GM19043 (cell line): Measurements from ENCODE around the gene RNF182.
"Not testable (repeated sequence)": the region's sequence is repeated elsewhere in the genome, so short reads cannot be mapped to it uniquely, and the experiment has no call there.

Experiments
- ATAC-seq: cut with Tn5 transposase; IDR thresholded peaks from one replicate; pipeline ENCODE4 v1.9.1; 2021; ENCODE audit warnings: low read depth; ENCODE audit not compliant: unreplicated experiment

RNF182 gene

GRCh38 chr6:13952101-13952500 lies 27.3 kb downstream of the RNF182 start:
- no peak for ATAC-seq

DNA sequence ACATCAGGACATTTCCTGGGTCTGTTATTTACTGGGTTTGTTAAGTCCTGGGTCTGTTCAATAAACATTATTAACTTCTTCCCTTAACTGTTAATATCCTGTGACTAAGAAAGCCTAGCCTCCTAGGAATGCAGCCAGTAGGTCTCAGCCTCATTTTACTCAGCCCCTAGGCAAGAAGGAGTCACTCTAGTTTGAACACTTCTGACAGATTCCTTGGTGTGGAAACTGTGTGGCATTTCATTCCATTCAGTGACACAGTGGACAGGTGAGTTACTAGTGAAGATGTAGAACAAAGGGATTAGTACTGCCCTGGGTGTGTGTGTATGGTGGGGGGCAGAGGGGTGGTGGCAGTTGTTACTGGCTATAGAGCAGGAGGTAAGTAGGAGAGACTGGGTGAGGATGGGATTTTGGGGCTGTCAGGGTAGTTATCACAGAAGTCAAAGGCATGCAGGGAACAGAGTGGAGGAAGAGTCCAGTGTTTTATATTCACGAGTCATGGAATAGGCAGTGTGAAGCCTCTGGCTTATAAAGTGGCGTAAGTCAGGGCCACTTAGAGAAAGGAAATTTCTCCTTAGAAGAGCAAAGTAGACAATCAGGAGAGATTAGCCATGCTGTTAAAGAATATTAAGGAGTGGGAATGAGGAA lies 28.4 kb downstream of the RNF182 start:
- no peak for ATAC-seq

- ATAC-seq: no peak
These were observed 40.9 kb downstream of the RNF182 start for GRCh38 chr6:13965582-13966127.

- no peak for ATAC-seq
These were observed 46.6 kb downstream of the RNF182 start for GRCh38 chr6:13971303-13971702.

- not testable (repeated sequence) for ATAC-seq
These were observed 47.9 kb downstream of the RNF182 start for GRCh38 chr6:13972602-13973001.

GRCh38 chr6:13973422-13973821 lies 48.7 kb downstream of the RNF182 start:
- not testable (repeated sequence) for ATAC-seq

DNA sequence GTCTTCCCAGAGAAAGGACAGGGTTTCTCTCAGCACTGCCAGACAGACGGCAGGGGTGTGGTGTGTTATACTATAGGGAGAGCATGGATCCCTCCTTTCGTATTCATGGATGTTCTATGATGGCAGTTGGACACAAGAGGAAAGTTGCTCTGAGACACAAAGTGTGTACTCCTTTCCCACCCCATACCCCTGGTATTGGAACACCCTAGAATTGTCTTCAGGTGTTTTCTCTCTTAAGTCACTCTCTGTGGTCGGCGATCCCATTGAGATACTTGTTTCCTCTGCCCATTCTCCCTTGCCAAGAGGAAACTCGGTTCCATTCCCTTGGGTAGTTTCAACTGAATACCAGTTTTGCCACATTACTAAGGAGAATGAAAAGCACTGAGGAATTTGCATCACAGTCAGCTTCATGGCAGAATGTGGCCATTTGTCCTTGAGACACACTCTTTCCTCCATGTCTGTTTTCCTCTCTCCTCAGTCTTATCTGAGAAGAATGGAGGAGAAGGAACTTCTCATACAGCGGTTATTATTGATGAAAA lies 53.4 kb downstream of the RNF182 start:
- ATAC-seq: no peak

DNA sequence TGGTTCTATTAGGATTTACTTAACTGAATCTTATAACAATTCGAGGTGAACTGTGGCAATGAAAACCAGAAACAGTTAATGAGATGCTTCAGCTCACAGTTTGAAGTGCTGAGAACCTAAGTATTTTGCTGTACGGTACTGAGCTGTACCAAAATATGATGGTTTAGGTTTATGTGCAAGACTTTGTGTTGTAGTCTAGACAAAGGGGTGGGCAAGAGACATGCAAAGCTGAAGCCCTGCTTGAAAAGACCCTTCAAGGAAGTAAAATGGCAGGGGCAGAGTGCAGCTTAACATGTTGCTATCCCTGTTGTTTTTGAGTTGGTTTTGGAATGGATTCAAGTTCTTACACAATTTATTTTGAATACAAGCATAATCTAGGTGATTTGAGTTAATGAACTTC lies 54.0 kb downstream of the RNF182 start:
- no peak for ATAC-seq

DNA sequence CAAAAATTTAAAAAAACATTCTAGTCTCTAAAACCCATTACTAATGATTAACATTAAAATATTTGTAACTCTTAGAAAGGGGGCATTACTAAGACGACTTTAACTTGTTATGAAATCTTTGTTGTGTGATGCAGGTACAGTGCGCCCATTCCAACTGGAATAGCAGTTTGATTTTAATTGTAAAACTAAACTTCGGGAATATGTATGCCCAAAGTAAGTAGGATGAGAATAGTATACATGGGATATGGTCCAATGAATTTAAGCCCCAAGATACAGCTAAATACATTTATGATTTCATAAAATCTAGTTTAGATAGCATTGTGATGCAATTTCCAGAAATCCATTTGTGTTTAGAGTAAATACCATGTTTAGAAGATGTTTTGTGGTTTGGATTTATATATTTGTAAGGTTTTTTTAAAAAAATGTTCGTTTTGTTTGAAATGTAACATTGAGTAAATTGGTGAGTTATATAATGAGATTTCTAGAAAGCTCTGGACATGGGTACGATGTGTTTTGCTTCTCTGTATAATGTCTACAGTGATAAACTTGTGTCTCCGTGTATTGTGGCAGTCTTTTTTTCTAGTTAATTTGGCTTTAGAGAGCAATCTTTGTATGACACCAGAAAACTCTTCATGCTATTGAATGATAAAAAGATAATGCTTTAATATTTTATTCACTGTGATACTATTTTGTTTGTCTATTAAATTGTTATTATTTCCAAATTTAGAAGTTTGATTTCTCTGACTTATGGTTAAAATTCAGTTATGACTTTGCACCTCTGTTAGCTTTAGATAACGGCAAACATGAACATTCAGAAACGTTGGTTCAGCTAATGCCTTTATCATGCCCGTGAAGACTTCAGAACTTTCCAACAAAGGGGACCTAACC lies 54.8 kb downstream of the RNF182 start:
- no peak for ATAC-seq

DNA sequence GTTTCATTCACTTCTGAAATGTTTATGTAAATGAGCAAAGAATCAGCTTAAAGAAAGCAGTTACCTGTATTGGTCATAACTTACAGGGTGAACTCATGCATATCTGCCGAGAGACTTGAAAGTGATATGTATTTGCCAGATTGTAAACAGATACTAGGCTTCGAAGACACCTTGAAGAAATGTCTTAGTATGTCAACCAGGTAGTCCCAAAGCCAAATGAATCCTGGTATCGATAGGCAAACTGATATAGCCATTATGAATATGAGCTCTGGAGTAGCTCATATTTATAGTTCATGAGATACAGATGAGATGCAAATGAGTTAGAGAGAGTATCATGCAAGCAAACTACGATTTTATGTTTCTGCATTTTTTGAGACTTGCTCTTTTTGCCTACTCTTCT lies 55.8 kb downstream of the RNF182 start:
- ATAC-seq: no peak

GRCh38 chr6:13985663-13986325 lies 61.0 kb downstream of the RNF182 start:
- no peak for ATAC-seq

DNA sequence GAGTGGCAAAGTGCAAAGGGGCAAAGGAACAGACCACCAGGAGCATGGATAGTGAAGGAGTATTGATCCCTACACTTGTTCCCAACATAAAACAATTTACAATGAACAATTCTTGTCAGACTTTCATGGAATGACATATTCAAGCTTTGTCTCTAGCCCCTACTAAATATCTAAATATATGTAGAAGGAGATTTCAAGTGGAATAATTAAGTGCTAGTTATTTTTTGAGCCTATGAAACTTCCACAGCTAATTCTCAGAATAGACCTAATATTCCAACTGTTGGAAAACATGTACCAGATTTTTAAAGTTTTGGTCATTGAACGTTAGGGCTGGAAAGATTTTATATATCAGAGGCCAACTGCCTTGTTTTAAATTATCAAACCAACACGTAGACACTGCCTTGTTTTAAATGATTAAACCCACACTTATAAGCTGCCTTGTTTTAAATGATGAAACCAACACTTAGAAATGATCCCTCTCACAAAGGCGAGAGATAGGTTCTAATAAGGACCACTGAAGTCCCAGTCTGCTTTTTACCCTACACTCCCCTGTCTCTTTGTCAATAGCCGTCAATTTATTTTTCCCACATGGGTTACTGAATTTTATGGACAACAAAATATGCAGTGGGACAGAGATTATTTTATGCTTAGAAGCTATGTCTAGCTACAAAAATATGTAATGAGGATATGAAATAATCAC lies 62.1 kb downstream of the RNF182 start:
- ATAC-seq: no peak

DNA sequence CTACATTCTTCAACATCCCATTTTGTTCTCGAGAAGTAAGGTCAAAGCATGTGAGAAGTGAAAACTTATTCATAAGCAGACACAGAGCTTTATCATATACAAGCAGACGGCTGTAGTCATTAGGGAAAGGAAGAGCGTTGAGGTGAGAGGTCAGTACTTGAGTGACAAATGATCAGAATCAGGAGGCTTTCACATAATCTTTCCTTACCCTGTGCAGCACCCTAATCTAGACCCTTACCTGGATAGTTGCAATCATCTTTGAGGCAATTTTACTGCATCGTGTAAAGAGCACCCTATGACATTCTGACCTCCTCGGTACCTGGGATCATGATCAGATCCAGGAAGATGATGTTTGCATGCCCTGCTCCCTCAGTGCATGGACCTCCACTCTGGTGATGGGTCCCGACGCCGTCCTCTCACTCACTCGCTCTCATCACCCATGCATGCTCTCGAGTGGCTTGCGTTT lies 62.7 kb downstream of the RNF182 start:
- ATAC-seq: no peak

GRCh38 chr6:13988049-13988738 lies 63.4 kb downstream of the RNF182 start:
- ATAC-seq: no peak

GRCh38 chr6:13988908-13989307 lies 64.2 kb downstream of the RNF182 start:
- no peak for ATAC-seq

- no peak for ATAC-seq
These were observed 64.9 kb downstream of the RNF182 start for GRCh38 chr6:13989496-13990144.

DNA sequence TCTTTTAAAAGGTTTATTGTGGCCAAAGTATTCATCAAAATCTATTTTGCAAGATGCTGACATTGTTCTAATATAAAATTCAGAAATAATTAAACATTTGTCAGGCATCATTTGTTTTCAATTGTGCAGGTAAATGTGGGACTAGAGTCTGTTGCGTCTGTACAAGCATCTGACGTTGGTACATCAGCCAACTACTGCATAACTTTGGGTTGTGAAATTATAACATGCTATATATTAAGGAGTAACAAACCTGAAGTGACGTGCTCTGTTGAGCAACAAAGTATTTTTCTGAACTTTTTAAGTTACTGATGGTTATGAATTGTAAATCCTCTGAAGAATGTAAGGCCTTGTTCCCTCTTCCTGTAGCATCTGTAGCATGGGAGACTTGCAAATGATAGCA lies 66.0 kb downstream of the RNF182 start:
- ATAC-seq: no peak

- ATAC-seq: no peak
These were observed 66.6 kb downstream of the RNF182 start for GRCh38 chr6:13991393-13991792.

DNA sequence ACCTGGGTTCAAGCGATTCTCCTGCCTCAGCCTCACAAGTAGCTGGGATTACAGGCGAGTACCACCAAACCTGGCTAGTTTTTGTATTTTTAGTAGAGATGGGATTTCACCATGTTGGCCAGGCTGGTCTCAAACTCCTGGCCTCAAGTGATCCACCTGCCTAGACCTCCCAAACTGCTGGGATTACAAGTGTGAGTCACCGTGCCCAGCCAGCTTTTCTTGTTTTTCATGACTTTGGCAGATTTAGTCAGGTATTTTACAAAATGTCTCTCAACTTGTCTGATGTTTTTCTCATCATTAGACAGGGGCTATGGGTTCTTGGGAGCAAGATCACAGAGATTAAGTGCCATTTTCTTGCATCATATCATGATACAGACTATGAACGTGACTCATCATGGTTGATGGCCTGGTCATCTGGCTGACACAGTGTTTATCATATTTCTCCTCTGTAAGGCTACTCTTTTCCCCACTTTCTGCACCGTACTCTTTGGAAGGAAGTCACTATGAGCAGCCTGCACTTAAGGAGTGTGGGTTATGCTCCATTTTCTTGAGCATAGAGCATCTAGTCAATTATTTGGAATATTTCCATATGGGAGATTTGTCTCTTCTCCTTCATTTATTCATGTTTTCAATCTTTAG lies 67.8 kb downstream of the RNF182 start:
- no peak for ATAC-seq
